GM13976 (cell line): ENCODE data around the gene SFRP5.

Source experiments
- DNase-seq: peaks from one replicate; pipeline ENCODE4 v3.0.0; 2012; ENCODE audit warnings: low spot score
- CTCF ChIP-seq: IDR thresholded peaks from 2 replicates; pipeline ENCODE4 v1.5.1; 2012; ENCODE audit warnings: borderline replicate concordance, mild to moderate bottlenecking; ENCODE audit not compliant: insufficient read depth; ENCODE audit errors: extremely low read depth, missing control alignments, control extremely low read depth
- in situ Hi-C: fragments of 300-500 bp; cut with MboI; formaldehyde crosslinking; loops from one replicate; pipeline ENCODE4 v1.12.0; 2022; ENCODE audit warnings: low sequenced_read_pairs, mixed read lengths, inconsistent platforms; ENCODE audit not compliant: unreplicated experiment

SFRP5 gene

DNA sequence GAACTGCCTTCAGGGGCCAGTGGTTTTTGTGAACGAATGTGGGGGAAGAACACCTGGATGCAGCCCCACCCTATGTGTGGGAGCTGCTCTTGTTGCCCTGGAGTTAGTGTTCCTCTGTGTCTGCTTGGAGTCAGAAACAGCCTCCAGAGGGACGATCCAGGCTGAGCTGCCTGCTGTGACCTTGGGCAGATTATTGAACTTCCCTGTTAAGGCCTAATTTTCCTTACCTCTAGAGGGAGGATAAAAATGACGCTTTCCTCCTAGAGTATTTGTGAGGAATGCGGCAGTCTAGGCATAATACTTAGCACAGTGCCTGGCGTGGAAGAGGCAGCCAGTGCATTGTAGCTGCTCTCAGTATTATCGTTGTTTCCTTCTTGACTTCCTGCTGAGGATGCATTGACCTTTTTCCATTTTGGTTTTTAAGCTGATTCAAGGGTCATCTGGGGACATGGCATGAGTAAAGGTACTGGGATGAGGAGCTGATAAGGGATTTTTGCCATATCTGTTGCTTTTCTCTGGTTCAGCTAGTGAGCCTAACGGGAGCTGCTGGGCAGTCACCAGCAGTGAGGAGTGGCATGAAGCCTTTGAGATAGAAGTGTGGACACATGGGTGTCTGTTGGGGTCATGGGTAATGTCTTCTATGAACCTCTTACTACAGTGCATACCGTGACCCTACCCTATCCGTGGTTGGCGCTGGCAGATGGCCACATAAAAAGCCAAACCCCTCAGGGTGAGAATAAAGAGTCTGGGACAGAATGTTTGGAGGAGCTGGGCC lies 28.4 kb downstream of the SFRP5 start:
- in situ Hi-C loops = no loop called here
- no peak for TF ChIP-seq CTCF

GRCh38 chr10:97740613-97741012 lies 31.2 kb downstream of the SFRP5 start:
- in situ Hi-C loops = no loop called here
- TF ChIP-seq CTCF = no peak
- no peak for DNase-seq

More for the DNA sequence above, 28.4 kb downstream of the SFRP5 start:
- no peak for DNase-seq

DNA sequence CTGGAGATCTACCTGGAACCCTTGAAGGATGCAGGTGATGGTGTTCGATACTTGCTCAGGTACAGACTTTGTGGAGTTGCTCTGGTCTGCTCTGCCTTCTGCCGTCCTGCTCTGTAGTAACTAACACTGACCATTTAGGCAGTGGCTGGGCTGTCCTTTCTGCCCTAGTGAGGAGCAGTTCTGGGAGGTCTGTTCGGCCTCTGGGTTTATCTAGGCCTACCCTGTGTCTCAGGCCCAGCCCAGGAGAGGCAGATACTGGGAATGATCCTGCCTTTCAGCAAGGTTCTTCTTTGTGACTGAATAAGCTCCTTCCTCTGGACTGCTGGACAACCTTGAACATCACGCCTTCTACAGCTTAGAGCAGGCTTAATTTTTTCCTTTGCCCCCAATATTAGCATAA lies 33.2 kb downstream of the SFRP5 start:
- in situ Hi-C loops = no loop called here
- no peak for TF ChIP-seq CTCF
- no peak for DNase-seq

GRCh38 chr10:97737770-97738265 lies 34.0 kb downstream of the SFRP5 start:
- DNase-seq = no peak
- in situ Hi-C loops = no loop called here
- TF ChIP-seq CTCF = no peak

DNA sequence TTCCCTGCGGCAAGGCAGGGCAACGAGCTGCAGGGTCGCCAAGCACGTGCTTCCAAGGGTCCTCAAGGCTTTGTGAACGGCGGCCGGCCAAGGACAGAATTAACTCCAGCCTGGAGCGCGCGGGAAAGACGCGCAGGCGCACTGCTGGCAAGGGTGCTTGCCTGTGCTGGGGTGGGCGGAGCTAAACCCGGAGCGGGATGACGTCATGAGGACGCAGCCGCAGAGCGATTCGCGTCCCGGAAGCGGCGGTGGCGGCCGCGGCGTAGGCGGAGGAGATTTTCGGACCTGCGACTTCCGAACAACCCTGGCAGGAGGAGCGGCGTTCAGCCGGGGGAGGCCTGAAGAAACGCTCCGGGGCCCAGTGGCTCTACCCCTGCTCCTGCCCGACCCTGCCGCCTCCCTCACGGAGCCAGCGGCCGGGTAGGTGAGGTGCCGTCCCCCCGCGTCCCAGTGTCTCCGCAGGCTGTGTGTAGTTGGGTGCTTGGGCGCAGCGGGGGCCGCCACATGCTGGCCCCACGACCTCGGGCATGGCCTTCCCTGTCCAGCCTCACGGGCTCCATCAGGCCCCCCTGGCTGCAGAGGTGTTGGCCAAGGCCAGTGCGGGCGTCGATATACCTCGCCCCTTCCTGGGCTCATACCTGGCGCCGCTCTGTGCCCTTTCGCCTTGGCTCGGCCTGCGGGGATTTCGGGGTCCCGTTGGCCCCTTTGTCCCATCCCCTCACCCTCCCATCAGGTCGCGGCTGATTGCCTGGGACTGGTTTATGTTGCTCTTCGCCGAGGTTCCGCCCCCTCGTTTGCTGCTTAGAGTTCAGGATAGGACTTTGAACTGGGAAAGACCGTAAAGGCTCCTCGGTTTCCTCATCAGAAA lies 34.7 kb downstream of the SFRP5 start, which contains the start of gene ZFYVE27:
TSS of gene ZFYVE27 (plus strand) at position 227 of the 868 bp plus-strand sequence. CDS start 1,350 bp downstream, outside the sequence.
- TF ChIP-seq CTCF = no peak
- in situ Hi-C loops = no loop called here
- peak; percentile 99 for DNase-seq

- in situ Hi-C loops = no loop called here
- no peak for DNase-seq
- no peak for TF ChIP-seq CTCF
Measured at GRCh38 chr10:97736403-97736901, 35.3 kb downstream of the SFRP5 start.
